Kidney (tissue), 14 donors: ENCODE measurements around the gene ZNF521. TPM values are rescaled to one million over a fixed set of nuclear protein-coding genes. Genes with fewer than 3 reads are reported as not detected.

Experiments used
- DNase-seq, 5 donors: peaks; one replicate each; pipeline ENCODE4 v3.0.0-alpha.2; 2013 to 2020
- FAIRE-seq: peaks from 2 replicates; lab custom pipeline; 2012; peaks lifted over from hg19 to GRCh38; lab: Jason Lieb, UNC
- H3K27ac ChIP-seq, 2 donors: one replicate each; pipeline ENCODE4 v1.7.0; 2013; ENCODE audit warnings: low read depth in 2 of 2, low read length in 2 of 2, inconsistent platforms in 1 of 2
- H3K27me3 ChIP-seq: one replicate; pipeline ENCODE4 v1.7.1; 2013; ENCODE audit warnings: low read length, inconsistent platforms; ENCODE audit not compliant: control insufficient read depth, insufficient read depth
- H3K36me3 ChIP-seq, 3 donors: one replicate each; pipeline versions ENCODE4 v1.7.0 to v1.7.1; 2013; ENCODE audit warnings: low read length in 3 of 3, control low read depth in 1 of 3, inconsistent platforms in 1 of 3; ENCODE audit not compliant: insufficient read depth in 3 of 3, control insufficient read depth in 2 of 3
- H3K4me1 ChIP-seq, 3 donors: one replicate each; pipeline versions ENCODE4 v1.7.0 to v1.7.1; 2013; ENCODE audit warnings: low read length in 3 of 3, inconsistent platforms in 1 of 3, low read depth in 1 of 3; ENCODE audit not compliant: control insufficient read depth in 2 of 3, insufficient read depth in 2 of 3
- H3K4me3 ChIP-seq, 3 donors: one replicate each; pipeline versions ENCODE4 v1.7.0 to v1.8.1; 2013; ENCODE audit warnings: low read length in 3 of 3, control low read depth in 1 of 3, inconsistent platforms in 1 of 3
- H3K9ac ChIP-seq, 3 donors: one replicate each; pipeline versions ENCODE4 v1.7.0 to v1.7.1; 2013; ENCODE audit warnings: low read length in 3 of 3, control low read depth in 1 of 3, inconsistent platforms in 1 of 3
- H3K9me3 ChIP-seq, 3 donors: one replicate each; pipeline versions ENCODE4 v1.7.0 to v1.7.1; 2013; ENCODE audit warnings: low read length in 3 of 3, control low read depth in 1 of 3, inconsistent platforms in 1 of 3; ENCODE audit not compliant: control insufficient read depth in 2 of 3, insufficient read depth in 1 of 3
- CTCF ChIP-seq: IDR thresholded peaks from 3 replicates; pipeline ENCODE4 v1.5.1; 2012; ENCODE audit warnings: mild to moderate bottlenecking, moderate library complexity, borderline replicate concordance; ENCODE audit not compliant: insufficient read depth; ENCODE audit errors: extremely low read depth
- intact Hi-C: fragments of 100-400 bp; cut with DNase I; formaldehyde crosslinking; loops from one replicate; pipeline ENCODE4 v1.11.1; 2022
- polyA plus RNA-seq: library from polyadenylated mRNA; stranded (reverse); fragments of 350-450 nt; fragmentation: Illumina TruSeq; extraction: RNeasy Lipid Tissue Mini Kit (QIAGEN cat#74804); gene quantifications from one replicate; pipeline ENCODE4 v1.2.3, GENCODE V29; 2014; ENCODE audit warnings: low read depth, low replicate concordance; ENCODE audit not compliant: insufficient read depth
- total RNA-seq: library from RNA; stranded (reverse); fragmentation: NEBNext Ultra II Directional; extraction: Animal tissue kit (Norgen Biotek cat#: 25700); gene quantifications from one replicate; pipeline ENCODE4 v1.2.1, GENCODE V29; 2021
- donor health status: control.
- donor health status: control.
- donor health status: control.
- donor health status: control.
- donor health status: control.
- donor health status: DM: yes; HTN: yes; CAD: no.
- donor health status: Normal renal cell carcinoma (clear cell type).

Gene ZNF521
- total and polyA plus RNA-seq, 2 donors from 2014 or later, result 1.8 to 18.0 TPM

GRCh38 chr18:25262920-25263319 is 89.0 kb downstream of the ZNF521 start:
- Histone ChIP-seq H3K9me3 (no peaks in the 10 kb centered on the region), H3K4me3 (no peak overlapping the region), H3K9ac (no peak overlapping the region), H3K27ac (no peak overlapping the region), H3K27me3 (no peaks in the 10 kb centered on the region), H3K4me1 (no peaks in the 10 kb centered on the region), H3K36me3 (no peaks in the 10 kb centered on the region)
- intact Hi-C loops, result no loop called here
- no peak for FAIRE-seq
- no peak for DNase-seq
- TF ChIP-seq CTCF, result no peak

- no peak overlapping the region for H3K9ac ChIP-seq
- peak in 1 of 5 donors; percentile 22 for DNase-seq
- no peak for FAIRE-seq
- no peaks in the 10 kb centered on the region for H3K9me3 ChIP-seq
- intact Hi-C loops, result no loop called here
- no peak overlapping the region for H3K27ac ChIP-seq
- TF ChIP-seq CTCF, result no peak
- H3K4me1 ChIP-seq, result no peaks in the 10 kb centered on the region
- H3K36me3 ChIP-seq, result no peaks in the 10 kb centered on the region
- no peaks in the 10 kb centered on the region for H3K27me3 ChIP-seq
- H3K4me3 ChIP-seq, result peak overlapping the region in 1 of 3 donors; percentile 14
Observed at GRCh38 chr18:25261768-25262167, 90.2 kb downstream of the ZNF521 start.

- FAIRE-seq (no peak), DNase-seq (no peak)
- no peaks in the 10 kb centered on the region for H3K4me1 ChIP-seq
- H3K27me3 ChIP-seq, result no peaks in the 10 kb centered on the region
- no peak overlapping the region for H3K9ac ChIP-seq
- intact Hi-C loops, result no loop called here
- H3K4me3 ChIP-seq, result no peak overlapping the region
- H3K36me3 ChIP-seq, result no peaks in the 10 kb centered on the region
- TF ChIP-seq CTCF, result no peak
- no peak overlapping the region for H3K27ac ChIP-seq
- no peaks in the 10 kb centered on the region for H3K9me3 ChIP-seq
Observed at GRCh38 chr18:25256439-25256838, 95.5 kb downstream of the ZNF521 start.

GRCh38 chr18:25253779-25254178 is 98.2 kb downstream of the ZNF521 start:
- intact Hi-C loops, result no loop called here
- Histone ChIP-seq H3K9ac (no peak overlapping the region), H3K27ac (no peak overlapping the region), H3K36me3 (no peaks in the 10 kb centered on the region), H3K4me3 (no peak overlapping the region), H3K9me3 (no peaks in the 10 kb centered on the region), H3K4me1 (no peaks in the 10 kb centered on the region), H3K27me3 (no peaks in the 10 kb centered on the region)
- TF ChIP-seq CTCF, result no peak
- FAIRE-seq, result no peak
- DNase-seq, result no peak
